Liver (tissue), 9 donors: ENCODE measurements around the gene SLC24A4. TPM values are rescaled to one million over a fixed set of nuclear protein-coding genes. Genes with fewer than 3 reads are reported as not detected.

ENCODE experiments used
- DNase-seq: peaks from one replicate; pipeline ENCODE4 v3.0.0-alpha.2; 2017; ENCODE audit warnings: low spot score
- H3K27ac ChIP-seq, 2 donors: one replicate each; pipeline ENCODE4 v1.7.0; 2013; ENCODE audit warnings: inconsistent platforms in 2 of 2, low read length in 2 of 2, control low read depth in 1 of 2, low read depth in 1 of 2, mild to moderate bottlenecking in 1 of 2
- H3K27me3 ChIP-seq, 4 donors: one replicate each; pipeline versions ENCODE4 v1.6.1 to v1.7.0; 2013; ENCODE audit warnings: low read length in 3 of 4, inconsistent platforms in 1 of 4, mild to moderate bottlenecking in 1 of 4, moderate library complexity in 1 of 4; ENCODE audit not compliant: control insufficient read depth in 4 of 4, insufficient read depth in 4 of 4
- H3K36me3 ChIP-seq, 4 donors: one replicate each; pipeline versions ENCODE4 v1.6.1 to v1.7.0; 2013; ENCODE audit warnings: low read length in 3 of 4, mild to moderate bottlenecking in 3 of 4, low read depth in 1 of 4, moderate library complexity in 1 of 4; ENCODE audit not compliant: control insufficient read depth in 4 of 4, insufficient read depth in 3 of 4
- H3K4me1 ChIP-seq, 4 donors: one replicate each; pipeline versions ENCODE4 v1.6.1 to v1.7.0; 2013; ENCODE audit warnings: low read length in 3 of 4, mild to moderate bottlenecking in 3 of 4, moderate library complexity in 1 of 4; ENCODE audit not compliant: control insufficient read depth in 4 of 4, insufficient read depth in 4 of 4
- H3K4me3 ChIP-seq, 3 donors: one replicate each; pipeline versions ENCODE4 v1.6.1 to v1.7.0; 2013; ENCODE audit warnings: low read length in 3 of 3, control low read depth in 1 of 3, low read depth in 1 of 3, mild to moderate bottlenecking in 1 of 3
- H3K9ac ChIP-seq, 2 donors: one replicate each; pipeline ENCODE4 v1.7.0; 2013; ENCODE audit warnings: low read length in 2 of 2, mild to moderate bottlenecking in 2 of 2, moderate library complexity in 2 of 2, control low read depth in 1 of 2, low read depth in 1 of 2
- H3K9me3 ChIP-seq, 4 donors: one replicate each; pipeline versions ENCODE4 v1.6.1 to v1.7.0; 2013; ENCODE audit warnings: low read length in 3 of 4; ENCODE audit not compliant: control insufficient read depth in 4 of 4
- ATF3 ChIP-seq: IDR thresholded peaks from 2 replicates; pipeline ENCODE4 v1.6.1; 2016; ENCODE audit warnings: antibody characterized with exemption
- CTCF ChIP-seq: fragments of 150-350 bp; IDR thresholded peaks from 2 replicates; pipeline ENCODE4 v1.5.1; 2017; ENCODE audit warnings: improper control_type of control experiment, low read depth, low read length; ENCODE audit not compliant: missing input control
- EGR1 ChIP-seq, 2 donors: IDR thresholded peaks; 2 replicates each; pipeline ENCODE4 v1.6.1; 2016 to 2018; ENCODE audit warnings: antibody characterized with exemption in 2 of 2, low read depth in 2 of 2
- FOXA1 ChIP-seq: IDR thresholded peaks from 2 replicates; pipeline ENCODE4 v1.6.1; 2016; ENCODE audit warnings: antibody characterized with exemption
- FOXA2 ChIP-seq: IDR thresholded peaks from 2 replicates; pipeline ENCODE4 v1.6.1; 2016; ENCODE audit warnings: antibody characterized with exemption
- GABPA ChIP-seq, 2 donors: IDR thresholded peaks in 1 of 2; conservative IDR thresholded peaks in 1 of 2; 2 replicates each; pipeline ENCODE4 v1.6.1; 2016; ENCODE audit warnings: antibody characterized with exemption in 2 of 2, mild to moderate bottlenecking in 1 of 2, moderate library complexity in 1 of 2
- HNF4A ChIP-seq, 2 donors: conservative IDR thresholded peaks; 2 replicates each; pipeline ENCODE4 v1.6.1; 2016; ENCODE audit warnings: antibody characterized with exemption in 2 of 2, mild to moderate bottlenecking in 2 of 2
- HNF4G ChIP-seq: IDR thresholded peaks from 2 replicates; pipeline ENCODE4 v1.6.1; 2016; ENCODE audit warnings: antibody characterized with exemption
- JUND ChIP-seq, 2 donors: IDR thresholded peaks; 2 replicates each; pipeline ENCODE4 v1.6.1; 2016; ENCODE audit warnings: antibody characterized with exemption in 2 of 2
- MAX ChIP-seq: IDR thresholded peaks from 2 replicates; pipeline ENCODE4 v1.6.1; 2016; ENCODE audit warnings: antibody characterized with exemption
- NR2F2 ChIP-seq: IDR thresholded peaks from 2 replicates; pipeline ENCODE4 v1.6.1; 2016; ENCODE audit warnings: antibody characterized with exemption
- RAD21 ChIP-seq, 2 donors: IDR thresholded peaks; 2 replicates each; pipeline ENCODE4 v1.6.1; 2016; ENCODE audit warnings: antibody characterized with exemption in 2 of 2, mild to moderate bottlenecking in 2 of 2
- REST ChIP-seq: IDR thresholded peaks from 2 replicates; pipeline ENCODE4 v1.6.1; 2016; ENCODE audit warnings: antibody characterized with exemption, mild to moderate bottlenecking
- RXRA ChIP-seq, 2 donors: IDR thresholded peaks; 2 replicates each; pipeline ENCODE4 v1.6.1; 2017 to 2018; ENCODE audit warnings: antibody characterized with exemption in 2 of 2, mild to moderate bottlenecking in 1 of 2
- SP1 ChIP-seq: IDR thresholded peaks from 2 replicates; pipeline ENCODE4 v1.6.1; 2018; ENCODE audit warnings: antibody characterized with exemption, mild to moderate bottlenecking
- TAF1 ChIP-seq: conservative IDR thresholded peaks from 2 replicates; pipeline ENCODE4 v1.6.1; 2016; ENCODE audit warnings: antibody characterized with exemption, mild to moderate bottlenecking
- YY1 ChIP-seq: IDR thresholded peaks from 2 replicates; pipeline ENCODE4 v1.6.1; 2016; ENCODE audit warnings: antibody characterized with exemption, mild to moderate bottlenecking
- ZBTB33 ChIP-seq: IDR thresholded peaks from 2 replicates; pipeline ENCODE4 v1.6.1; 2016; ENCODE audit warnings: antibody characterized with exemption
- WGBS: extraction: QIAGEN DNeasy Blood & Tissue Kit; methylation state at CpG from one replicate; pipeline ENCODE4 v1.1.7; 2013; 5-methylcytosine and 5-hydroxymethylcytosine counted together
- polyA plus RNA-seq, 2 donors: library from polyadenylated mRNA; stranded (reverse) in 1 of 2; unstranded in 1 of 2; fragments of 200-250 nt in 1 of 2; fragments of >200 nt in 1 of 2; fragmentation: Nextera tagmentation in 1 of 2; extraction: Ambion mirVana in 1 of 2; gene quantifications; one replicate each; pipeline versions ENCODE4 v1.2.1 to v1.2.3, GENCODE V29; 2013 to 2015
- total RNA-seq, 2 donors: library from RNA; depleted of rRNA; stranded (reverse); fragments of >200 nt; gene quantifications; one replicate each; pipeline ENCODE4 v1.2.3, GENCODE V29; 2014
- donor health status: healthy.
- donor health status: healthy.
- donor health status: healthy.
- donor health status: healthy.
- donor health status: healthy.

Gene SLC24A4
- total and polyA plus RNA-seq, 4 donors: 0.06 to 0.23 (median 0.12) TPM

- Histone ChIP-seq H3K4me1 (peaks cover 0 to 24% (median 7%) of the 10 kb centered on the region in 4 donors), H3K9ac (no peak overlapping the region), H3K9me3 (no peaks in the 10 kb centered on the region), H3K4me3 (no peak overlapping the region), H3K27ac (peak overlapping the region in 1 of 2 donors; percentile 5), H3K27me3 (no peaks in the 10 kb centered on the region), H3K36me3 (no peaks in the 10 kb centered on the region)
- no peak for DNase-seq
- 88% methylated on average over 12 of the region's 12 CpGs for WGBS
- TF ChIP-seq FOXA2 (no peak), RXRA (IDR thresholded peaks at IDR 0.05) (no peak), FOXA1 (no peak)
These were observed 202.5 kb downstream of the SLC24A4 start for GRCh38 chr14:92525322-92526095.

- WGBS: 83% methylated on average over 14 of the region's 14 CpGs
- no peak overlapping the region for H3K27ac ChIP-seq
- TF ChIP-seq FOXA1: no peak
- TF ChIP-seq RXRA (IDR thresholded peaks at IDR 0.05): no peak
- TF ChIP-seq HNF4A (conservative IDR thresholded peaks at IDR 0.05): no peak
- no peak for TF ChIP-seq EGR1 (IDR thresholded peaks at IDR 0.05; ENCODE audit: low read depth in 2 of 2)
- no peak for TF ChIP-seq MAX
- TF ChIP-seq REST: no peak
- no peak for TF ChIP-seq TAF1
- no peak for TF ChIP-seq HNF4G
- TF ChIP-seq CTCF: no peak
- TF ChIP-seq NR2F2: no peak
- TF ChIP-seq SP1: no peak
- TF ChIP-seq ZBTB33: no peak
- no peak for TF ChIP-seq RAD21 (IDR thresholded peaks at IDR 0.05)
- TF ChIP-seq YY1: no peak
- TF ChIP-seq JUND (IDR thresholded peaks at IDR 0.05): no peak
- no peak for TF ChIP-seq ATF3
- no peak for TF ChIP-seq FOXA2
- no peak for TF ChIP-seq GABPA (IDR thresholded peaks at IDR 0.05 in 1 of 2, conservative IDR thresholded peaks at IDR 0.05 in 1 of 2)
- no peak overlapping the region for H3K9ac ChIP-seq
- no peaks in the 10 kb centered on the region for H3K36me3 ChIP-seq
- peaks cover 5 to 31% (median 14%) of the 10 kb centered on the region in 4 donors for H3K4me1 ChIP-seq
- no peak overlapping the region for H3K4me3 ChIP-seq
- DNase-seq: no peak
- no peaks in the 10 kb centered on the region for H3K9me3 ChIP-seq
- H3K27me3 ChIP-seq: no peaks in the 10 kb centered on the region
These were observed 204.8 kb downstream of the SLC24A4 start for GRCh38 chr14:92527721-92528120.
